GM19043 (cell line): ENCODE results near the gene PLCL2.

Source experiments
- ATAC-seq: cut with Tn5 transposase; IDR thresholded peaks from one replicate; pipeline ENCODE4 v1.9.1; 2021; ENCODE audit warnings: low read depth; ENCODE audit not compliant: unreplicated experiment

PLCL2 gene

DNA sequence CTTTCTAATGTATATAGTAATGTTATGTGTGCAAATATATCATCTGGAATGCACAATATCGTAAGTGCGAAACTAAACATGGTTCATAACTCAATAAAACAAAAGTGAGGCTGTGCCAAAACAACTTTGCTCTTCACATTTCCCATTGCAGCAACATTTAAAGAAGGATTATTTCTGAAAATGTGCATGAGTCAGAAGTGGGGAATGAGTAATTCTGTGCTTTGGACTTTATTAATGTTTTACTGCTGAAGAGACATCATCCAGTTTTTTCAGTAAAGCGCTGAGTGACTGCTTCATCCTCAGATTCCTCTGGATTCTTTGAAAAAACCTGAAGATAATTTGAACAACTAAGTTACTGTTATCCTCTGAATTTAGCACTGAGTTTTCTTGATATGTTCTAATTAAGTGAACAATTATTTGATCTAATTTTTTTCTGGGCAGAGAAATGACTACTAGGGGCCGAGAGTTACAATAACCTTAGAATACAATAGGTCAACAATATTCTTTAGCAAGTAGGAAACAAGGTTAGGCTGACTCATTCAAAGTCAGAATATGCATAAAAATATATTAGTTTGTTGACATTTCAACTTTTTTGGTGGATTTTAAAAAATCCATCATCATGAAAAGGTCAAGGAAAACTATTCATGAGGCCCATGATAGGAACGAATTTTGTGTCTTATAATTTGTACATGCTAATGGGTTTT lies 20.0 kb upstream of the PLCL2 start:
- ATAC-seq: no peak

DNA sequence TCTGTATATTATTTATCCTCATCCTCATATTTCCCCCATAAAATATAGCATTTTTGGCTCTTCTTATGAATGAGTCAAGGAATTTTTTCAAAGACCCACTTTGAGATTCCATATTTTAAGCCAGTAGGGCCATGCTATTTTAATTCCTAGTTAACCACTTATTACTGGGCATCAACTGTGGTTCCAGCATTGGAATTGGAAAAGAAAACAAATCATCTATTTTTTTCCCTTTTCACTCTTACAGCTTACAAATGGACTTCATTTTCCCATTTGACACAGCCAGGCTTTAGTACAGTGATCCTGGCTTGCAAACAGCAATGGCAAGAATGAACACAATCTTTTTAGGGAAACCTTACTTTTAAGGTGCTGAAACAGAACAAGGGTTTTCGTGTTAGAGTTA lies 19.4 kb upstream of the PLCL2 start:
- ATAC-seq: no peak

DNA sequence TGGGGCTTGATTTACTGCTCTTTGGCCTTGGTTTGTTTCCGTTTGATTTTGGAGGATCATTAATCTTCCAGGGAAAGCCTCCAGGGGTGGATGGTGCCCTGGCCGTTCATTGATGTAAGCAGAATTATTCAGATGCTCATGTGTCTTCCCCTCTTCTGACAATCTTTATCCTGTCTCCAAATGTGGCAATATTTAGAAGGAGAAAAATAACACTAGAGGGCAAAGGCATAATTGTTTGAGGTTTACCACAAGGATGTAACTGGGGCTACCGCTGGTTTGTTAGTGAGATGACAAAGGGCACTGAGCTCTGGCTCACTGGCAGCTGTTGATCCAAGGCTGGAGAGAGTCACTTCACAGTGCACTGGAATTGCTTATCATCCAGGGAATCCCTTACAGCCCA lies 18.2 kb upstream of the PLCL2 start:
- no peak for ATAC-seq

DNA sequence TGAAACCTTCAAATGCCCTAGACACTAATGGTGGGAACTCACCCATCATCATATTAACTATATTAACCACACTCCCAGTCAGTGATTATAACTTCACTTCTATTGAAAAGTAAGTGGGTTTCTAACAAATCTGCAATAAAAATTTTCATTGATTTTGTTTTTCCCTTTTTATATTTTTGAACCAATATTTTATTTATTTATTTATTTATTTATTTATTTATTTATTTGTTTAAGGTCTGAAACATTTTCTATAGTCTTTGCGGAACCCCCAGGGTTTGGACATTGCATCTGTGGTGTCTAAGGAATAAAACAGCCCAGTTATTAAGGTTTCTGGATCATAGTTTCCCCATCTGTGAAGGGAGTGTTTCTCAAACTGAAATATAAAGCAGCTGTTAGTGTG lies 16.2 kb upstream of the PLCL2 start:
- ATAC-seq: no peak

DNA sequence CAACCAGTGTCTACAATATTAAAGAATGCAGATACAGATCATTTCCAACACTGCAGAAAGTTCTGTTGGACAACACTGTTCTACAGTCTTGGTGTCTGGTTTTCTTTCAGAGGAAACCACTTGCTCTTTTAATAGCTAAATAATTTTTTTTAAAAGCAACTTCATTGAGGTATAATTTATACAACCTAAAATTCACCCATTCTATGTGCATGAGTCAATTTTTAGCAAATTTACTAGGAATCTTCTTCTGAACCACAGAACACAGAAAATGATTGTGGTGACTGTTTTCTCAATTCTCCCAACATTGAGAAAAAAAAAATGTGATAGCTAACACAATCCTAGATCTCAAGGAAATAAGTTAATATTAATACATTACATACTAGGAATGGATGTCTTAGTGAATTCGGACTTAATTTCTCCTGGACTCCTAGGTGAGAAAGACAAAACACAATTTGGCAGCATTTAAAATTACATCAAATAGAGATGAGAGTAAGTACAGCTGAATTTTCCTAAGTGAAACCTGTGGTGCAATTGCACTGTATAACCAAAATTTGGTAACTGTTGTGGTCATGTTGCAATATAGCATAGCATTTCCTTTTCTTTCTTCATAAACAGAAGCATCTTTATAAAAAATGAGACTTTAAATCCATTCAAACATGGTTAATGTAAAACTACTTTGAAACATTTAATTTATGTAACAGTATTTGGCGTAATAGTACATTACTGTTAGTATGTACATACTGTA lies 15.3 kb upstream of the PLCL2 start:
- no peak for ATAC-seq

DNA sequence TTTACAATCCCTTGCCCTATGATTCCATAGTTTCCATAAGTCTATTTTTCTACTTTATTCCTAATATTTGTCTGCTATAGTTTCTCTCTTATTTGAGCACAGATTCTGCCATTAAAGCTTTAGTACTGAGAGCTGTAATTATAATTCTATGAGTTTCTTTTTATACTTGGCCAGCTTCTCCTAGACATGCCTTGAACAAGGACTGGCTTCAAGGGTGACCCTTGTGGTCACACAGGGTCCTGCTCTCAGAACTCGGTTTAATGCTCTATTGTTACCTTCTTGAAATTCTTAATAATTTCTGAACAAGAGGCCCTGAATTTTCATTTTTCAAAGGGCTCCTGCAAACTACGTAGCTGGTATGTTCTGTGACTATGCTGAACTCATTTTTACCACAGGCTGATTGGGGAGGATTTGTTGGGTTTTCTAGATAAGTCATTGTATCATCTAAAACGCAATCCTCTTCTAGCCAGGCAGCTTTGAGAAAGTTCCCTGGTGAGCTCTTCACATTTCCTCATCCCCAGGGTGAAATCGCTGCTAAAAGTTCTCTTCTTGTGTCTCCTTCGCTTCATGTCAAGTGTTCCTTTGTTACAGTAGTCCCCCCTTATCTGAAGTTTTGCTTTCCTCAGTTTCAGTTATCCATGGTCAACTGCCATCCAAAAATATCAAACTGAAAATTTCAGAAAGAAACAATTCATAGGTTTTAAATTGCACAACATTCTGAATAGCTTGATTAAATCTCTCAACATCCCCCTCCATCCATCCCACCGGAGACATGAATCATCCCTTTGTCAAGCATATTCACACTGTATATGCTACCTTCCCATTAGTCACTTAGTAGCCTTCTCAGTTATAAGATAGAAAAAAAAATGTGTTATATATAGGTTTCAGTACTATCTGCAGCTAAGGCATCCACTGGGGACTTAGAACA lies 12.6 kb upstream of the PLCL2 start:
- no peak for ATAC-seq

DNA sequence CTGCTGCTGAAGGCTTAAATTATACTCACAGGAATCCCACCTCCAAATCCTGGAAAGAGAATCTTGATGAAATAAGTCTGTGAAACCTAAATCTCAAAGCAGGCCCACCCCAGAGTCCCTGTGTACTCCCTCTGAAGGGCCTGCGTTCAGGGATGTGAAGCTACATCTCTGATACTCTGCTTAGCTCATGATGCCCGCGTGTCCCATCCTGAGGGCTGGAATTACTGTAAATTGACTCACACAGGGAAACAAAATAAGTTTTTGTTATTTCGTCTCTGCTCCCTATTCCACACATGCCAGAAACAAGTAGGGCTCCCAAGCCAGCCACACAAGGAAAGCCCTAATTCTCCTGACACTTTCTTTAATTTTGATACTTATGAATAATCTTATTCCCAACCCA lies 10.9 kb upstream of the PLCL2 start:
- ATAC-seq: no peak

DNA sequence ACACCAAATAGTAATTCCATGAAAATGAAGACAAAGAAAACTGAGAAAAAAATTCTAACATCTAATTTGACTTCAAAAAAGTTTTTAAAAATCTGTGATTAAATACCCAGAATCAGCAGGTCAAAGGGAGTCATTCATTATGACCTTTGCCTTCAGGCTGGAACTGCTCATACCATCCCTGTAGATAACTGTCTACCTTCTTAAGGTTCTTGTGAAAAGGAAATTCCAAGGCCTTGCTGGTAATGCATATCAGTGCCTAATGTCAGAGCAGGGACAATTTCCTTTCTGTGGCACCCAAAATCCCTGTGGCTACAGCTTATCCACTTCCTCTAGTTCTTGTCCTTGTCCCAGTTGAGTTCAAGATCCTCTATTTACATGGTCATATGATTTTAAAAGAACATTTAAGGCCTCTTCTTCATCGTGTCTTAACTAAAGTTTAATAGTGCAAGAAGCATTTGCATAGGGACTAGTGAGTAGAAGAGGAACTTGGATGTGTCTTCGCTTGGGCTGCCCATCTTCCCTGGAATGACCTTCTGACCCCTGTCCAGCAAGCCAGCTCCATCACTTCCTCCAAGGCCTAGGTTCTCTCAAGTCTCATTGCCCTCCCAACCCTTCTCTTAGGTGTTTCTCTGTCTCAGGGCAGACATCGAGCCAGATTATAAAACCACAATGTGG lies 8.7 kb upstream of the PLCL2 start:
- no peak for ATAC-seq

DNA sequence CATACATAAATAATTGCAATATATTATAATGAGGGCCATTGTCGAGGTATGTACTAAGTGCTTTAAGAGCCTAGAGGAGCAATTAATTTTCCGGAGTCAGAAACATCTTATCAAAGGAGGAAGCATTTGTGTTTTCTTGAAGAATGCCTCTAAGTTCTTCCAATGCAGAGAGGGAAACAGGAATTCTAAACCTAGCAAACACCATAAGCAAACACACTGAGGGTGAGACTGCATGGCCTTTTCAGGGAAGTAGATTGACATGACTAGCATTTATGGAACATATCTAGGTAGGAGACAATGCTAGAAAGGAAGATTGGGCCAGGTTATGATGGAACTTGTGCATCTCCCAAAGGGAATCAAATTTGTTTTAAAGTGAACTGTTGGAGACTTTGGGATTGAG lies 7.2 kb upstream of the PLCL2 start:
- ATAC-seq: no peak

DNA sequence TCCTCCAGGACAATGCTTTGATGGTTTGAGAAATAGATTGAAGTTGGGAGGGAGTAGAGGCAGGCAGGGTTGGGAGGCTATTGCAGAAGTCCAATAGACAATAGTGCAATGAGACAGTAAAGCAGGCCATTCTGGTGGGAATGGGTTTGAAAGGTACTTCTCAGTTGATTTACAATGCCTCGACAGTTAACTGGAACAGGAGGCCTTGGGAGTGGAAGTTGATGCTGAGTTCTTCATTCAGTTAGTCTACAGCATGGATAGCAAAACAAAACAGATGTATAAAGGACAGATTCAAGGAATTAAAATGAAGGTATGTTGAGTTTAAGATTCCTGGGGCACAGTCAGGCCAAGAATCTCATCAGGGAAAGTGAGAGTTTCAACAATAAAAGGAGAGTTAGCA lies 6.8 kb upstream of the PLCL2 start:
- ATAC-seq: no peak

DNA sequence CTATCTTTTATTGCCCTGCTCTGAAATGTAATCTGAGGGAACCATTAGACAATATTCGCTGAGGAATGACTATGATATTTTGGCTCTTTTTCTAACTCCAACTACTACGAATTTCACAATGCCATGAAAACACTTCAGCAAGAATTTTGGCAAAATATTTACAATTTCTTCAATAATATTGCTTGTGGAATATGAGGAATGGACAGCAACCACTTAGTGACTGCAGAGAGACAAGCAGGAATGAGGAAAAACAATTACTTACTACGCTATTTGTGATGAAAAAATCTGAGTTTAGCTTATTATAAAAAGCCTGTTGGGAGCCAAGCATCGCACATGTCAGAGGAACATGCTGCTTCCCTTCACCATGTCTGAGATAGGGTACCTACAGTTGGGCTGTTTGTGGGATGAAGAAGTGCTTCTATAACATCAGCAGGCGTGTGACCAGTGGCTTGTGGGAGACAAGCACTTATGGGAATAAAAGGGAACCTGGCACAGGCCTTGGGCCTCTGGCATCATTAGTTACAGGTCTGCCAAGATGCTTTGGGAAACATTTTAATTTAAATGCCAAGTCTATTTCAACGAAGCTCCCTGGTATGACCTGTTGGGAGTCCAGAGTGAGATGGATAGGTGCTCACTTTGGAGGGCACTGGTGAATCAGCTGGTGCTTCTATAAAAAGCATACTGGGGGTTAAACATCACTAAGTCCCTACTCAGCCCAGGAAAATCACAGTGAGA lies 2.7 kb upstream of the PLCL2 start:
- ATAC-seq: no peak

DNA sequence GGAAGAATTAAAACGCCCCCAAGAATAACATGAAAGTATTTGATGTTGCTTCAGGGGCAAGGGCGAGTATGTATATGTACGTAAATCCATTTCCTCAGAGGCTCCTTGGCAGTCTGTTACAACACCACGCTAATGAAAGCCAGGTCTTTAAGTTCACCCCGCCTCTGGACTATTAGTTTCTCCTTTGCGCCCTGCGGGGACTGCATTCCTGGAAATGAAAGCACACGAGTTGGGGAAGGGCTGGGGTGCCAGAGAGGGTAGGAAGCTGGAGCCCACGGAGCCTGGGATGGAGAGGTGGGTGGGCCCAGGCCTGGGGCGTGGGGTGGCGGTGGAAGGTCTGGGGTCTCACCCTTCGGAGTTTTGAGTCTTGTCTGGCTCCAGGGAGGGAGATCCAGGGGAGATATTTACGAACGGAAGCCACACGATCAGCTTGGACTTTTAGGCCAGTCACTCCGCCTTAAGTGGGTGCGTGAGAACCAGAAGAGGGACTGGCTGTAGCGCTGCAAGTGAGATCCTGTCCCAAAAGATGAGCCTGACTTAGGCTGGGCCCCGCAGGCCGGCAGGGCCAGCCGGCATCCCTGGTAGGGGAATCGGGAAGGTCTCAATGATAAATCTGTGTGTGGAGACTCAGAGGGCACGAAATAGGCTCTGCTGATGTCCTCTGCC lies 1.6 kb upstream of the PLCL2 start:
- no peak for ATAC-seq

DNA sequence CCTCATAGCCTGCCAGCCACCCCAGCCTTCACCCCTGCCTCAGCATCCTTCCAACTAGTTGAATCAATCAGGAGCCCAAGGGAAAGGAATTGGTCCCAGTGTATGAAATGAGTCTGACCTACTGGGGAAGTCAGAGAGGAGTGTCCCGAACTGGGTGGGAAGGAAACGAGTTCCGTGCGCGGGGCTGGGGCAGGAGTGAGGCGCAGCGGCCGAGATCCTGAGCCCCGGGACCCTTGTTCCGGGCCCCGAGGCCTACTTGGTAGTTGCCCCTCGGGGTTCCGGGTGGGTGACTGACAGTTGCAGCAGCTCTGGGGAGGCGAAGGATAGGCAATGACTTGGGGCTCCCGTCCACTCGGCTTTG lies 1.1 kb upstream of the PLCL2 start:
- ATAC-seq: no peak

DNA sequence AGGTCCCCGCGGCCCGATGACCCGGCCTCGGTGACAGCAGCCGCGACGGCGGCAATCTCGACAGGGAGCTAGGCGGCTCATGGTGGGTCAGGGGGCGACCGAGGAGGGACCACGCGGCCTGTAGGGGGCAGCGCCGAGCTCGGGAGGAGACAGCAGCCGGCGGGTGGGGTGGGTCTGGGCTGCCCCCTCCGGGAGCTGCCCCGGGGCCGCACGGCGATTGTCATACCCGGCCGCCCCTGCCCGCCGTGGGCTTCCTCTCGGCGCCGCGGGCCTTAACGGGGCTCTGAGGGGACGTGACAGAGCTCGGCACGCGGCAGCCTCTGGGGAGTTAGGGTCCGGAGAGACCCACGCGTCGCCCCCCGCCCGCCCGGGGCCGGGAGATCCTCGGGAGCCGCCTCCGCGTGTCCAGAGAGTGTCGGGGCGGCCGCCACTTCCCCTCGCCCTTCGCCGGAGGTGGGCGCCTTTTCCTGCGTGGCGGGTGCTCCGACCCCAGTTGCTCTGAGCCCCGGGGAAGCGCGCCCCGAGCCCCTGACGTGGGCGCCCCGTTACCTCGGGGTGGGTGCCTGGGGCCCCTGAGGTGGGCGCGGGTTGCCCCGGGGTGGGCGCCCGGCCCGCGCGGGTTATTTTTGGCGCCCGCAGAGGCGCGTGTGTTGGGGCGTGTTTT lies 539 bp upstream of the PLCL2 start:
- peak; percentile 36 for ATAC-seq

DNA sequence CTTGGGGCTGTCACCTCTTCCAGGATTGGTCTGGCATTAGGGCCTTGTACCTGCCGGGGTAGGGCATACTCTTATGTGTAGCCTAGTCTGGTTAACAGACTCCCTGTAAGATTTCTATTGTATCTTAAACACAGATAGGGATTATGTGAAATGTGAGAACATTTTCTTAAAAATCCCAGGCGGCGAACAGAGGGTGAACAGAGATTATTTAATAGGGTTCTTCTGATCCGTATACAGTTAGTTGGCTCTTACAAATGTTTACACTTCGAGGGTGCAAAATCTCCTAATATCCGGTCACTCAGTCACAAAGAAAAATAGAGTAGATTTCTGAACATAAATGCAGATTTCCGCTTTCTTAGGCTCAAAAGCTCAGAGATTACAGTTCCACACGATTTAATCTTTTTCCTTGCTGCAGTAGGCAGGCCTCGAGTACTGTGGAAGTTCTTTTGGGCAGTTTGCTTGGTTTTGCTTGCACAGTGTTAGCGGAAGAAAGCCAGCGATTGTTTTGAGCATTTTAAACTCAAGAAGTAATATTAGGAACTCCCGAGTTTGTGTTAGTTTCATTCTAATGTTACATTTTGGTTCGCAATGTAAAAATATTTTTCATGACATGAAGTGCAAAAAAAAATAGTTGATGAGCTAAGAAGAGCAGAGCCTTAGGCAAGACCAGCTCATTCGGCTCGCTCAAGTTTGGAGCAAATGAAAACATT lies 993 bp downstream of the PLCL2 start:
- peak; percentile 31 for ATAC-seq

DNA sequence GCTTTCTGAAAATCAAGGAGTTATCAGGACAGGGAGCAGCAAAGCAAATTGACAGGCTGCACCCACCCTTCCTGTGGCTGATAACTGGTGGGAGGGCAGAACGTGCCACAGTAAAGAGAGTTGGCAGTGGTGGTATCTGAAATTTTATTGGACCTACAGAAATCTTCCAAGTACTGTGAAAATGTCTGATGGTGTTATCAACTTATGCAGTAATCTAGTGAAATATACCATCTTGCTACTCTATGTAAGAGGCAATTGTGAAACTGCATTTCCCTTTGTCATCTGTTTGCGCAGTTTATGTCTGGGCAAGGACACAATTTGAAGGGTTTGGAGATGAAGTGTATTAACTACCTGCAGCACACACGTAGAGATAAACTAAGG lies 1.5 kb downstream of the PLCL2 start:
- ATAC-seq: no peak

DNA sequence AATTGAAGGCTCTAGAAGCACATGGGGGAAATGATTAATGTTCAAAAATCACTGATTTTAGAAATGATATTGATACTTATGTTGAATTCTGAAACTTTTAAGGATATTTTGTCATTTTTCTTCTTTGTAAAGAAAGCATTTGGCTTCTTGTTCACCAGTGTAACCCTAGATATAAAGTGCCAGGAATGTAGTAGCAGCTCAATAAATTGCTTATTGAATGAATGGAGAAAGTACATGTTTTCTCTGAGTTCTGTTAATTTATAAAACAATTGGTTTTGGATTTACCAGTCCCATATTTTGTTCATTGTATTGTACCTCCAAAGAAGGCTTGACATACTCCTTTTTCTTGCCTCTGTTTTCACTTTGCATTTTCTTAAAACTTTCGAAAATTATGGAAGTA lies 2.4 kb downstream of the PLCL2 start:
- ATAC-seq: no peak

DNA sequence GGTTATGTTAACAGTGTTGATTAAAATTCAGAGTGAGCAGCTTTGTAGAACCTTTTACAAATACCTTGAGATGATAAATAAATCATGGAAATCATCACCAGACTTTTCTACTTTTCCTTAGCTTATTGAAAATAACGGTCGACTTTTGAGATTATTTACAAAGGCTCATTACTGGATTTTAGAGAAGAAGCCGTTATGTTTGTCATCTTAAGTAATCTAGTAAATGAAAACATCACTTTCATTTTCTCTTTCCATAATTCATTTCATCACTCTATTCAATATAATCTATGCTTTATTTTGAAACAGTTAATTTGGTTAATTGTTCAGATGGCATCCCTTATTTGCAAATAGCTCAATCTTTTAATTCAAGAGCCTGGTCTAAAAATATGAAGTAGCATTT lies 3.6 kb downstream of the PLCL2 start:
- no peak for ATAC-seq
